HG03135 (cell line): ENCODE results near the gene AQP6.
"Not testable (repeated sequence)": the region's sequence is repeated elsewhere in the genome, so short reads cannot be mapped to it uniquely, and the experiment has no call there.

Experiments
- ATAC-seq: cut with Tn5 transposase; IDR thresholded peaks from one replicate; pipeline ENCODE4 v1.9.1; 2021; ENCODE audit warnings: mild to moderate bottlenecking, moderate library complexity; ENCODE audit not compliant: unreplicated experiment

The AQP6 gene

GRCh38 chr12:49969027-49969426, 3.7 kb upstream of the AQP6 start:
- ATAC-seq = no peak

GRCh38 chr12:49969651-49970429, 2.9 kb upstream of the AQP6 start:
- ATAC-seq = no peak

GRCh38 chr12:49970658-49971057, 2.1 kb upstream of the AQP6 start:
- ATAC-seq = no peak

- no peak for ATAC-seq
Measured at GRCh38 chr12:49971141-49971540, 1.6 kb upstream of the AQP6 start.

- ATAC-seq = no peak
Measured at GRCh38 chr12:49972129-49972528, 618 bp upstream of the AQP6 start.

GRCh38 chr12:49973361-49973830, 649 bp downstream of the AQP6 start:
- no peak for ATAC-seq

GRCh38 chr12:49974231-49974675, 1.5 kb downstream of the AQP6 start:
- no peak for ATAC-seq

GRCh38 chr12:49974677-49975317, 2.0 kb downstream of the AQP6 start:
- ATAC-seq = no peak

GRCh38 chr12:49975318-49975761, 2.6 kb downstream of the AQP6 start:
- ATAC-seq = no peak

GRCh38 chr12:49976557-49976956, 3.8 kb downstream of the AQP6 start:
- ATAC-seq = no peak

- no peak for ATAC-seq
Measured at GRCh38 chr12:49978125-49978524, 5.4 kb downstream of the AQP6 start.

- ATAC-seq = no peak
Measured at GRCh38 chr12:49979016-49979586, 6.4 kb downstream of the AQP6 start.

GRCh38 chr12:49979791-49980190, 7.0 kb downstream of the AQP6 start:
- ATAC-seq = no peak

- no peak for ATAC-seq
Measured at GRCh38 chr12:49980501-49981349, 8.0 kb downstream of the AQP6 start.

- ATAC-seq = no peak
Measured at GRCh38 chr12:49982246-49983087, 9.7 kb downstream of the AQP6 start.

- no peak for ATAC-seq
Measured at GRCh38 chr12:49983892-49984291, 11.1 kb downstream of the AQP6 start.

- ATAC-seq = no peak
Measured at GRCh38 chr12:49984476-49985359, 12.0 kb downstream of the AQP6 start.

- no peak for ATAC-seq
Measured at GRCh38 chr12:49985981-49986380, 13.2 kb downstream of the AQP6 start.

GRCh38 chr12:49986476-49986875, 13.7 kb downstream of the AQP6 start:
- not testable (repeated sequence) for ATAC-seq
